22Rv1 (cell line): ENCODE results near the gene SMARCC2.

Source experiments
- ZFX ChIP-seq: fragments of 450-650 bp; IDR thresholded peaks from 2 replicates; pipeline ENCODE4 v1.6.1; 2017; ENCODE audit warnings: antibody characterized with exemption, borderline replicate concordance
- TF ChIP-seq, protein P1 (sequence below): fragments of 450-650 bp; IDR thresholded peaks from 2 replicates; pipeline ENCODE4 v1.5.1; 2017; ENCODE audit warnings: mild to moderate bottlenecking

DNA sequence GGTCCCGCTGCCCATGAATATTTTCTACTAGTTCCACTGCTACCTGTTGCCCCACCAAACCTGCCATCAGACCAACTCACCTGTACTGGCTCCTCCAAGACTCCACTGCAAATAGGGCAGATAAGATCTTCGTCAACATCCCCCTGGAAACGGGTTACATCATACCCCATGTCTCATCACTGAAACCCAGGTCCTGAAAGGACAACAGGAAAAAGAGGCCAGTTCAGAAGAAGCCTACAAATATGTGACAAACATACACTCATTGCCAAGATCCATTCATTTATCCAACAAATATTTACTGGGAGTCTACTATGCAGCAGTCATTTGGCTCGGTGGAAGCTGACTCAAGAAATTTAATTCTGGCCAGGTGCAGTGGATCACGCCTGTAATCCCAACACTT lies 24.6 kb upstream of the SMARCC2 start:
- TF ChIP-seq, protein P1, sequence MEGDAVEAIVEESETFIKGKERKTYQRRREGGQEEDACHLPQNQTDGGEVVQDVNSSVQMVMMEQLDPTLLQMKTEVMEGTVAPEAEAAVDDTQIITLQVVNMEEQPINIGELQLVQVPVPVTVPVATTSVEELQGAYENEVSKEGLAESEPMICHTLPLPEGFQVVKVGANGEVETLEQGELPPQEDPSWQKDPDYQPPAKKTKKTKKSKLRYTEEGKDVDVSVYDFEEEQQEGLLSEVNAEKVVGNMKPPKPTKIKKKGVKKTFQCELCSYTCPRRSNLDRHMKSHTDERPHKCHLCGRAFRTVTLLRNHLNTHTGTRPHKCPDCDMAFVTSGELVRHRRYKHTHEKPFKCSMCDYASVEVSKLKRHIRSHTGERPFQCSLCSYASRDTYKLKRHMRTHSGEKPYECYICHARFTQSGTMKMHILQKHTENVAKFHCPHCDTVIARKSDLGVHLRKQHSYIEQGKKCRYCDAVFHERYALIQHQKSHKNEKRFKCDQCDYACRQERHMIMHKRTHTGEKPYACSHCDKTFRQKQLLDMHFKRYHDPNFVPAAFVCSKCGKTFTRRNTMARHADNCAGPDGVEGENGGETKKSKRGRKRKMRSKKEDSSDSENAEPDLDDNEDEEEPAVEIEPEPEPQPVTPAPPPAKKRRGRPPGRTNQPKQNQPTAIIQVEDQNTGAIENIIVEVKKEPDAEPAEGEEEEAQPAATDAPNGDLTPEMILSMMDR, result no peak
- TF ChIP-seq ZFX, result no peak
